Measurements from ENCODE around the gene SLC28A1.

- TF ChIP-seq EZH2phosphoT487 (IDR thresholded peaks at IDR 0.05; ENCODE audit: borderline replicate concordance, low read depth) (no peak), CTCF (IDR thresholded peaks at IDR 0.05) (no peak), REST (IDR thresholded peaks at IDR 0.05; ENCODE audit: low read depth, low read length) (no peak), EP300 (IDR thresholded peaks at IDR 0.05; ENCODE audit: borderline replicate concordance in 1 of 2, low read depth in 1 of 2, low read length in 1 of 2) (no peak), GABPA (IDR thresholded peaks at IDR 0.05; ENCODE audit: low read depth) (no peak), SIN3A (IDR thresholded peaks at IDR 0.05; ENCODE audit: borderline replicate concordance, low read depth, low read length) (no peak), TEAD4 (IDR thresholded peaks at IDR 0.05; ENCODE audit: borderline replicate concordance, insufficient read depth) (no peak), SMC3 (IDR thresholded peaks at IDR 0.05; ENCODE audit: low read depth, low read length) (no peak), RFX5 (IDR thresholded peaks at IDR 0.05; ENCODE audit: low read length) (no peak)
These were observed 17.1 kb downstream of the SLC28A1 start for GRCh38 chr15:84901540-84901939.

Measured in SK-N-SH (cell line).